Measurements from ENCODE around the gene CDK18. TPM values are rescaled to one million over a fixed set of nuclear protein-coding genes. Genes with fewer than 3 reads are reported as not detected.

Gene CDK18
- total RNA-seq (2022; extraction: Qiagen RNA extraction), result 0.67 to 1.0 TPM (median 0.83 TPM) in 5 replicates

DNA sequence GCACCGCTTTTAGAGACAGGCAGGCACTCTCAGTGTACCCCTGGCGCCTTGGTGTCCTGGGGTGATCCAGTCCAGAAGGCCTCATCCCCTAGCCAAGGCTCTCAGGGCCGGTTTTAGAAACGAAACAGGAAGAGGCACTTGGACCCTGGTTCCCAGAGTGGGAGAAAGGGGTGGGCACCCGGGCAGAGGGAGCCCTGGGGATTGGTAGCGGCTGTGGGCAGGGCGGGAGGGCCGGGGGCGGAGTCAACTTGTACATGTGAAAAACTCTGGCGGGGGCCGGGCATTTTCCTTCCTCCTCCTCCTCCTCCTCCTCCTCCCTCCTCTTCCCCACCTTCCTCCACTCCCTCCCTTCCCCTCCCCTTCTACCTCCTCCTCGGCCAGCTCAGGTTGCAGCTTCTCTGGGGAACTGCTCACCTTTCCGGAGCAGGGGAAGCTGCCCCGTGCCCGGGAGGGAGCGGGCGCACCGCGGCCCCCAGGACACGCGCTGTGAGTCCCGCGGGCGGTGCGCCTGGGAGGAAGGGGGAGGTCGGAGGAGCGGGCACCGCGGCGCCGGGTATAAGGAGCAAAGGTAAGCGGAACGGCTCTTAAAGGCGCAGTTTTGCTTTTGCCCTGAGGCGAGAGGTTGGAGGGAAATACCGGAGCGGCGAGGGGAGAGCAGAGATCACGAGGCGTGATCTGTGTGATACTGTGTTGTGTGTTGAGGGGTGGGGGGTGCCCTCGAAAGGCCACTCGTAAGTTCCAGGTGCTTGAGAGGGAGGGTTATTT is at the start of gene CDK18:
Gene CDK18 (plus strand): TSS at position 359 of the 765 bp plus-strand sequence. CDS start 18,499 bp downstream, outside the sequence.

DNA sequence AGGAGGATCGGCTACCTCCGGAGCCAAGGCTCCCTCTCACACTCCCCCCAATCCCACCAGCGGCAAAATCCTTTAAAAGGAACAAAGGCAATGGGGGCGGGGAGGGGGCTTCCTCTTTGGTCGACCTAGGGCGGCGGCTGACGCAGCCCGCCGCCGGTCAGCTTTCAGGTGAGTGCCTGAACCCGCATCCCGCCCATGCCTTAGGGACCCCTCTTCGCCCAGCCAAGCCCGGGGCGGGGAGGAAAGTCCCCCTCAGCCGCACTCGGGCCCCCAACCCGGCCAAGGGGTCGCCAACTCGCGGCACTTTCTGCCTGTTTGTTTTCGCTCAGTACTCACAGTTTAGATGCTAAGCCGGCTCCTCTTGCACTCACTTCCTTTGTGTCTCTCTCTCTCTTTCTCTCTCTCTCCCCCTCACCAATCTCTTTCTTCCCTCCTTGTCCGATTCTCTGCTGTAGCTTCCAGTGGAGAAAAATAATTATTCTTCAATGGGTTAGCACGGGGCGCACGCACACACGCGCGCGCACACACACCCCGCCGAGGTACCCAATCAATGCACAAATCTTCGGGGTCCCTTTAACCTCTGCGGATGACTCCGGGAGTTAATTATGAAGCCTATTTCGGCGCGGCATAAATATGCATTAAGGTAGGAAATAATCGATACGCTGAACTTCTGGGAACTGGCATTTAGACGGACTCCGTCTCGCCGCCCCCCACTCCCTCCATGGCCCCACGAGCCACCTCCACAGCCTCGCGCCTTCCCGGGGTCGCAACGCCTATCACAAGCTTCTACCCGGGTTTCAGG is 48.7 kb upstream of the CDK18 start, which contains the start of gene BLACAT1:
Gene BLACAT1 (minus strand): TSS at position 465 of the 802 bp plus-strand sequence.

Other genes starting within 250 kb of the CDK18 start
- 25.4 to 29.7 TPM (median 28.4 TPM) in 5 replicates for gene NUAK2, start 182.9 kb upstream of the CDK18 start, total RNA-seq (2022; extraction: Qiagen RNA extraction)
- gene KLHDC8A, start 147.7 kb upstream of the CDK18 start, total RNA-seq (2022; extraction: Qiagen RNA extraction), result 0.55 to 1.2 TPM (median 0.75 TPM) in 5 replicates
- gene LEMD1, start 82.6 kb upstream of the CDK18 start, total RNA-seq (2022; extraction: Qiagen RNA extraction), result not detected in 5 replicates
- gene BLACAT1, start 48.6 kb upstream of the CDK18 start, total RNA-seq (2022; extraction: Qiagen RNA extraction), result 0.03 to 0.06 TPM in 2 of 5 replicates, not detected in the others
- 5.4 to 7.6 TPM (median 7.0 TPM) in 5 replicates for gene ELK4, start 127.3 kb downstream of the CDK18 start, total RNA-seq (2022; extraction: Qiagen RNA extraction)
- 4.5 to 5.6 TPM (median 5.5 TPM) in 5 replicates for gene SLC45A3, start 175.8 kb downstream of the CDK18 start, total RNA-seq (2022; extraction: Qiagen RNA extraction)
- gene NUCKS1, start 245.5 kb downstream of the CDK18 start, total RNA-seq (2022; extraction: Qiagen RNA extraction), result 94.9 to 151 TPM (median 116 TPM) in 5 replicates

All from A549 treated with Hydrocortisone at 1 μM for 4 hours (cell line).